GM12892 (cell line): ENCODE measurements around the gene INPP5A.

Experiments
- DNase-seq: peaks from one replicate; pipeline ENCODE4 v3.0.0; 2011; ENCODE audit not compliant: insufficient read length
- FAIRE-seq: peaks from 2 replicates; lab custom pipeline; 2011; peaks lifted over from hg19 to GRCh38; lab: Jason Lieb, UNC
- POLR2A ChIP-seq: IDR thresholded peaks from 2 replicates; pipeline ENCODE4 v1.6.1; 2011; ENCODE audit warnings: low read depth, low read length, control low read depth
- POLR2AphosphoS5 ChIP-seq: IDR thresholded peaks from 2 replicates; pipeline ENCODE4 v1.6.1; 2011; ENCODE audit warnings: low read depth, low read length, control low read depth
- TAF1 ChIP-seq: IDR thresholded peaks from 2 replicates; pipeline ENCODE4 v1.6.1; 2011; ENCODE audit warnings: low read depth, mild to moderate bottlenecking, control low read depth, low read length, borderline replicate concordance

Gene INPP5A

GRCh38 chr10:132649651-132650360, 112.2 kb downstream of the INPP5A start:
- FAIRE-seq (no peak), DNase-seq (no peak)
- TF ChIP-seq POLR2A (no peak), POLR2AphosphoS5 (no peak), TAF1 (no peak)

GRCh38 chr10:132650611-132651250, 113.1 kb downstream of the INPP5A start:
- TF ChIP-seq TAF1 = no peak
- TF ChIP-seq POLR2A = no peak
- TF ChIP-seq POLR2AphosphoS5 = no peak
- DNase-seq (no peak), FAIRE-seq (no peak)

GRCh38 chr10:132651511-132652029, 114.0 kb downstream of the INPP5A start:
- DNase-seq = no peak
- TF ChIP-seq POLR2AphosphoS5 (no peak), POLR2A (no peak), TAF1 (no peak)
- no peak for FAIRE-seq

- FAIRE-seq (no peak), DNase-seq (no peak)
- TF ChIP-seq POLR2AphosphoS5 = no peak
- TF ChIP-seq POLR2A = no peak
- no peak for TF ChIP-seq TAF1
Observed at GRCh38 chr10:132652446-132652845, 114.9 kb downstream of the INPP5A start.

GRCh38 chr10:132652936-132653590, 115.5 kb downstream of the INPP5A start:
- no peak for DNase-seq
- TF ChIP-seq POLR2A (no peak), TAF1 (no peak), POLR2AphosphoS5 (no peak)
- no peak for FAIRE-seq

GRCh38 chr10:132653721-132654120, 116.1 kb downstream of the INPP5A start:
- FAIRE-seq (no peak), DNase-seq (no peak)

GRCh38 chr10:132654121-132654571, 116.6 kb downstream of the INPP5A start:
- TF ChIP-seq POLR2AphosphoS5 (no peak), TAF1 (no peak), POLR2A (no peak)
- no peak for FAIRE-seq
- DNase-seq = no peak

More at GRCh38 chr10:132653721-132654120, 116.1 kb downstream of the INPP5A start:
- TF ChIP-seq POLR2A (no peak), TAF1 (no peak)

- FAIRE-seq (no peak), DNase-seq (peak; percentile 81)
- TF ChIP-seq POLR2A = no peak
- TF ChIP-seq TAF1 = no peak
- TF ChIP-seq POLR2AphosphoS5 = no peak
Observed at GRCh38 chr10:132654708-132655661, 117.4 kb downstream of the INPP5A start.

GRCh38 chr10:132655735-132656134, 118.1 kb downstream of the INPP5A start:
- DNase-seq = no peak
- FAIRE-seq = no peak
- TF ChIP-seq POLR2AphosphoS5 = no peak
- TF ChIP-seq TAF1 = no peak
- no peak for TF ChIP-seq POLR2A

GRCh38 chr10:132656283-132657126, 118.9 kb downstream of the INPP5A start:
- no peak for DNase-seq
- TF ChIP-seq POLR2A (no peak), TAF1 (no peak), POLR2AphosphoS5 (no peak)
- FAIRE-seq = no peak
